ENCODE data around the gene CBFA2T2.
"Not testable (repeated sequence)": the region's sequence is repeated elsewhere in the genome, so short reads cannot be mapped to it uniquely, and the experiment has no call there.

CBFA2T2 gene

DNA sequence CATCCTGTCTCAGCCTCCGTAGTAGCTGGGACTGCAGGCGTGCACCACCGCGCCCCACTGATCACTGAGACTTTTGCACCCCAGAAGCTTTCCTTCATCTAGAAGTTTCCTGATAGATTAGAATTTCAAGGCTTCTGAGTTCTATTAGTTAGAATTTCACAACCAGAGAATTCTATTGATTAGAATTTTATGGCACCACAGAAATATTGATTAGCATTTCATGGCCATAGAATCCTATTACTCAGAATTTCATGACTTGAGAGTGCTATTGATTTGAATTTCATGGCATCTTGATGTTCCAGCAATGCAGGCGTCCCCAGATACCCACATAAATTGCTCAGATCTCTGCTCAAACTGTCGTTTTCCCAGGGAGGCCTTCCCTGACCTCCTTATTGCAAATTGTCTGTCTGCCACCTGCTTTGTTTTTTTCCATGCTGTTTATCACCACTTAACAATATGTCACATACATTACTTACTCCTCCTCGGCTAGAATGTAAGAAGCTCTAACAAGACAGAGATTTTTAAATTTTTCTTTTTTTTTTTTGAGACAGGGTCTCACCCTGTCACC is 16.9 kb upstream of the CBFA2T2 start:
- no peak for DNase-seq

DNA sequence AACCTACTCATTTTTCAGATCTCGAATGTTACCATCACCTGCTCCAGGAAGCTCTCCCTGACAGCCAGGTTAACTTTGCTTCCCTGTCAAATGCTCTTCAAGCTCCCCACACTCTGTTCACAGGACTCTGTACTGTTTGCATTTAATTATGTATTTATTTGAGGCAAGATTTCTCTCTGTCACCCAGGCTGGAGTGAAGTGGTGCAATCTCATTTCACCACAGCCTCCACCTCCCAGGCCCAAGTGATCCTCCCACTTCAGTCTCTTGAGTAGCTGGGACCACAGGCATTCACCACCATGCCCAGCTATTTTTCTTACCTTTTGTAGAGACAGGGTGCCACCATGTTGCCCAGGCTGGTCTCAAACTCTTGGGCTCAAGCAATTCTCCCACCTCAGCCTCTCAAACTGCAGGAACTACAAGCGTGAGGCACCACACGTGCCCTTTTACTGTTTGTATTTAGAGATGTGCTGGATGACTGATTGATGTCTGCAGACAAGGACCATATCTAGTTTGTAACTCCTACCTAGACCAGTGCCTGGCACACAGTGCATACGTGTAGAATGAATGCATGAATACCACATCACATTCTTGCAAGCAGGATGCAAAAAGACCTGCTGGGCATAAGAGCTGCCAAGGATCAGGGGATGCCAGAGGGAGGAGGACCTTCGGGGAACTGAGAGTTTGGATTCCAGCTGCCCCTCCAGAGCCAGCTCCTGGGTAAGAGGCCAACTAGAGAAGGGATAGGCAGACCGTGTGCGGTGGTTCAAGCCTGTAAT is 15.6 kb upstream of the CBFA2T2 start:
- DNase-seq: no peak

DNA sequence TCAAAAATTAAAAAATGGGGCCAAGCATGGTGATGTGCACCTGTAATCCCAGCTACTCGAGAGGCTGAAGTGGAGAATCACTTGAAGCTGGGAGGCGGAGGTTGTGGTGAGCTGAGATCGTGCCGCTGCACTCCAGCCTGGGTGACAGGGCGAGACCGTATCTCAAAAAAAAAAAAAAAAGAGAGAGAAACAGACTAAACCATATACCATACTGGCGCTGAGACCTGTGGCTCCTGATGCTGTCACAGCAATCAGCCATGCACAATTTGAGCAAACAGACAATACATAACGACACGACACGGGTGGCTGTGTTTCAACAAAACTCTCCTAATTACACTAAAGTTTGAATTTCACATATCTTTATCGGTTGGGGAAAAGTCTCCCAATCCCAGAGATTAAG is 14.9 kb upstream of the CBFA2T2 start:
- DNase-seq: no peak

DNA sequence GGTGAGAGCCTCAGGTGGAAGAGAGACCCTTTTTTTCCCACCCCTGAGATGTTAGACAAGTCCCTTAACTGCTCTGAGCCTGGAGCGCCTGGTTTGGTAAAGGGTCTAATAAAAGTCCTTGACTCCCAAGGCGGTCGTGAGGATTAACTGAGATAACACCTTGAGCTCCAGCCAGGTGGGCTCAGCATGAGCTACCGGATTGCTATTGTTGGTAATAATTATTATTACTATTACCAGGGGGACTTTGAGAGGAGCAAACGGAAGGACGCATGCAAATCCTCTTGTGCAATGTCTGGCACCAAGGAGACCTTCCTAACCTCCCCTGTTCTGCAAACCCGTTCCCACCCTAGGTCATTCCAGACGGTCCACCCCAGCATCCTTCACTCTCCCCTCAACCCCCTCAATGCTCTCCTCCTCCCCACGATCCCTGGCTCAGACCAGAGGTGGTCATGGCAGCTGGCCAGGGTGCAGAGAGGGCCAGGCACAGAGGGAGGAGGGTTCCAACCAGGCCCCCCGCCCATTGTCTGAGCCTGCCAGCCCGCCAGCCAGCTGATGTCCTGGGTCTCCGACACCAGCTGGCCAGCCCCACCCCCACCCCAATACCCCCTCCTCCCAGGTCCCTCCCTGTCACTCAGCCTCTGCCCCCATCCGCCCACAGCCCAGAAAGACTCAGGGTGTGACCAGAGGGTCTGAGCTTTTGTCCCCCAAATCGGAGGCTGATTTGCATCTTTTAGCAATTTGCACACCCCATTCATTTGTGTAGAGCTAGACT is 14.3 kb upstream of the CBFA2T2 start:
- no peak for DNase-seq

DNA sequence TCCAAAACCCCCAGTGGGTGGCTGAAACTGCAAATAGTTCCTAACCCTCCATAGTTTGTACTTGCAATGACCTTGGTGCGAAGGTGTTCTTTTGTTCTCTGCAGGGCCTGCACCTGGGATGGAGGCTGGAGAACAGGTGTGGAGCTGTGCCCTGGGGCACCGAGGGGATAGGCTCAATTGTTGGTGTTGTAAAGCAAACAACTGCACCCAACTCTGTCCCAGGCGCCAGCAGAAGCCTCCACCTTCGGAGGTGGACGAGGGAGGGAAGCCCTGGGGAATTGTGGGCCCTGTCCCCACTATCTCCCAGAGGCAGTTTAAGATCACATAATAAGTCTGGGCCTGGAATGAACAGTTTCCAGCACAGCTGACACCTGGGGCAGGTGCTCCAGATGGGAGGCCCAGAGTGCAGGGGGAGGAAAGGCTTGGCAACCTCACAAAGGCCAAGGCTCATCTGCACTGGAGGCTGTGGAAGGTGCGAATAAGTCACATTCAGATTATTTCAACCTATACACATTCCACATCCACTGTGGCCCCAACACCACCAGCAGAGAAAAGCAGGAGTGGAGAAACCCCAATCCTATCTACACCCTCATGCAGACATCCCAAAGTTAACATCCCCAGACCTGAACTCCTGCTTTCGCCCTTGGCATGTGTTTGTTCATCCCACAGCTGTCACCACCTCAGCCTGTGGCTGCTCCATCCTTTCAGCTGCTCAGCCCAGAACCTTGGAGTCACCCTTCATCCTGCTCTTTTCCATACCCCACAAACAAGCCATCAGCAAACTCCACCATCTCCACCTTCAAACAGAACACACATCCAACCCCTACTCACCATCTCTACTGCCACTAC is 12.3 kb upstream of the CBFA2T2 start:
- DNase-seq: peak; percentile 66

DNA sequence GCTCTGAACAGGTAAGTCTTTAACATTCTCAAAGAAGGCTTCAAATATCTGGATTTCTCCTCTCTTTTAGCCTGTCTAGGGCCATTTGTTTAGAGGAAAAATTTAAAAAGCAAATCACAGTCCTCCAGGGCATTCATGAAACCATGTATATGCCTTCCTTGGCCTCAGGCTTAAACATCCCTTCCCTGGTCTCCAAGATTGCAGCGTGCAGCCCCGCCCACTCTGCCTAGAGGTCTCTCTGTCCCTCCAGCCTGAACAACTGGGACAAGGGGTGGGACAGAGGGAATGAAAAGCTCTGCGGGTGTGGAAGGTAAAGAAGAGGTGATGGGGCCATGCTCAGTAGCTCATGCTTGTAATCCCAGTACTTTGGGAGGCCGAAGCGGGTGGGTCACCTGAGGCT is 9.8 kb upstream of the CBFA2T2 start:
- DNase-seq: no peak

DNA sequence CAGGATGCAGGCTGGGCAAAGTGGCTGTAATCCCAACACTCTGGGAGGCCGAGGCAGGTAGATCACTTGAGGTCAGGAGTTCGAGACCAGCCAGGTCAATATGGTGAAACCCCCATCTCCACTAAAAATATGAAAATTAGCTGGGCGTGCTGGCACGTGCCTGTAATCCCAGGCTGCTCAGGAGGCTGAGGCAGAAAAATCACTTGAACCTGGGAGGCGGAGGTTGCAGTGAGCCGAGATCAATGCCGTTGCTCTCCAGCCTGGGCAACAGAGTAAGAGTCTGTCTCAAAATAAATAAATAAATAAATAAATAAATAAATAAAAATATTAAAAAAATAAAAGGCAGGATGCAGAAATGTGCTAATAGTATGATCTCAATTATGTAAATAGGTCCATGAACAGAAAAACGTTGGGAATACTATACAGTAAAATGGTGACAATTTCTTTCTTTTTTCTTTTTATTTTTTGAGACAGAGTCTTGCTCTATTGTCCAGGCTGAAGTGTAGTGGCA is 8.4 kb upstream of the CBFA2T2 start:
- DNase-seq: no peak

DNA sequence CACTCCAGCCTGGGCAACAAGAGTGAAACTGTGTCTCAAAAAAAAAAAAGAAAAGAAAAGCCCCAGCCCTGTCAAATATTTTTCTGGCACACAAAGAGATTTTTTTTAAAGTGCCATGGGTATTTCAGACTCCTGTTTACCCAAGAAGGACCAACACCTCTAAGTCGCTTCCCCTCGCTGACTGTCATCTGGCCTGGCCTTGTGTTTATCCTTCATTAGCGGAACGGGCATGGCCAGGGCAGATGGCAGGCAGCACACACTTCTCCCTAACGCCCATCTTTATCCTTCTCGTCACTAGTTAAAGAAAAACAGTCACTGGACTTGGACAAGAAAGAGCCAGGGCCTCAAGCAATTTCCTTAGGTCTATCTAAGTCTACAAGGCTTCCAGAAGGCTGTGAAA is 7.3 kb upstream of the CBFA2T2 start:
- DNase-seq: no peak

DNA sequence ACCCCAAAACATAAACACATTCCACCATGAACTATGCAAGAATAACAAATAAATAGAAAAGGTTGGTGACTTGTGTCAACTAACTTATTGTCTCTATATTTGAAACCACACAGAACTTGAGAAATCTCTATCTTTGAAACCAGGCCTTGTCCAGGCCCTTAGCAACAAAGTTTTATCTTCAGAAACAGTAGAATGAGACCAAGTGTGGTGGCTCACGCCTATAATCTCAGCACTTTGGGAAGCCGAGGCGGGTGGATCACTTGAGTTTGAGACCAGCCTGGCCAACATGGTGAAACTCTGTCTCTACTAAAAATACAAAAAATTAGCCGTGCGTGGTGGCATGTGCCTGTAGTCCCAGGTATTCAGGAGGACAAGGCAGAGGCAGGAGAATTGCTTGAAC is 6.7 kb upstream of the CBFA2T2 start:
- DNase-seq: not testable (repeated sequence)

DNA sequence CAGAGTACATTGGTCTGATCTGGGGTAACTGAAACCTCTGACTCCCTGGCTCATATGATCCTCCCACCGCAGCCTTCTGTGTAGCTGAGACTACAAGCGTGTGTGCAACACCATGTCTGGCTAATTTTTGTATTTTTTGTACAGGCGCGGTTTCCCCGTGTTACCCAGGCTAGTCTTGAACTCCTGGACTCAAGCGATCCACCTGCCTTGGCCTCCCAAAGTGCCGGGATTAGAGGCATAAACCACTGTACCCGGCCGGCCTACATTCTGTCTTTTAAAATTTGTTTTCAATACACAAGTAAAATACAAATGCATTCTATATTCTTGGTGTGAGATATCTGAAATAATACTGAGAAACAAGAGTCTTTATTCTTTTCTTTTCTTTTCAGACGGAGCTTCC is 1.7 kb upstream of the CBFA2T2 start:
- no peak for DNase-seq

DNA sequence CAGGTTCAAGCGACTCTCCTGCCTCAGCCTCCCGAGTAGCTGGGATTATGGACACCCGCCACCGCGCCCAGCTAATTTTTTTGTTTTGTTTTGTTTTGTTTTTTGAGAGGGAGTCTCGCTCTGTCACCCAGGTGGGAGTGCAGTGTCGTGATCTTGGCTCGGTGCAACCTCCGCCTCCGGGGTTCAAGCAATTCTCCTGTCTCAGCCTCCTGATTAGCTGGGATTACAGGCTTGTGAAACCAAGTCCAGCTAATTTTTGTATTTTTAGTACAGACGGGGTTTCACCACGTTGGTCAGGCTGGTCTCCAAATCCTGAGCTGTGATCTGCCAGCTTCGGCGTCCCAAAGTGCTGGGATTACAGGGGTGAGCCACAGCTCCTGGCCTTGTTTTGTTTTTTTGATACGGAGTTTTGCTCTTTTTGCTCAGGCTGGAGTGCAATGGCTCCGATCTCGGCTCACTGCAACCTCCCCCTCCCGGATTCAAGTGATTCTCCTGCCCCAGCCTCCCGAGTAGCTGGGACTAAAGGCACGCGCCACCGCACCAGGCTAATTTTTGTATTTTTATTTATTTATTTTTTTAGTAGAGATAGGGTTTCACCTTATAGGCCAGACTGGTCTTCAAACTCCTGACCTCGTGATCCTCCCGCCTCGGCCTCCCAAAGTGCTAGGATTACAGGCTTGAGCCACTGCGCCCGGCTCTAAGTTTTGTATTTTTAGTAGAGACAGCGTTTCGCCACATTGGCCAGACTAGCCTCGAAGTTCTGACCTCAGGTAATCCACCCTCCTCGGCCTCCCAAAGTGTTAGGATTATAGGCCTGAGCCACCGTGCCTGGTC is 1.0 kb upstream of the CBFA2T2 start:
- not testable (repeated sequence) for DNase-seq

DNA sequence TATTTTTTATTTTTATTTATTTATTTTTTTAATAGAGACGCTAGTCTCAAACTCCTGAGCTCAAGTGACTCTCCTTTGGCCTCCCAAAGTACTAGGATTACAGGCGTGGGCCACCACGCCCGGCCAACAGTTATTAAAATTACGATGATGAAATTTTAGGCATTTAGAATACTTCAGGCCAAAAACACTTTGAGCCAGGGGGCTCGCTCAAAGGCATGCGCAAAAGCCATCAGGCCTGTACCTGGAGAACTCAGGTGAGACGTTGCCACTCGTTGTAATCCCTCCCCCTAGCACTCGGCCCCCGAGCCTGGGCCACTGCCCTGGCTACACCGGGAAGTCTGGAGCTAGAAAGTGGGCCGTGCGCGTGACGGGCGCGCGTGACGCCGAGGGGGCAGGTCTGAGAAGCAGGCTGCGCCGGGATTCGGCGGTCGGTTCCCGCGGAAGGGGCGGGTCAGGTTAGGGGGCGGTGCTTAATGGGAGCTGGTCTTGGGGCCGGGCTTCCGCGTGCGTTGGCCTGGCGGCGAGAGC is 337 bp upstream of the CBFA2T2 start:
- peak; percentile 98 for DNase-seq

DNA sequence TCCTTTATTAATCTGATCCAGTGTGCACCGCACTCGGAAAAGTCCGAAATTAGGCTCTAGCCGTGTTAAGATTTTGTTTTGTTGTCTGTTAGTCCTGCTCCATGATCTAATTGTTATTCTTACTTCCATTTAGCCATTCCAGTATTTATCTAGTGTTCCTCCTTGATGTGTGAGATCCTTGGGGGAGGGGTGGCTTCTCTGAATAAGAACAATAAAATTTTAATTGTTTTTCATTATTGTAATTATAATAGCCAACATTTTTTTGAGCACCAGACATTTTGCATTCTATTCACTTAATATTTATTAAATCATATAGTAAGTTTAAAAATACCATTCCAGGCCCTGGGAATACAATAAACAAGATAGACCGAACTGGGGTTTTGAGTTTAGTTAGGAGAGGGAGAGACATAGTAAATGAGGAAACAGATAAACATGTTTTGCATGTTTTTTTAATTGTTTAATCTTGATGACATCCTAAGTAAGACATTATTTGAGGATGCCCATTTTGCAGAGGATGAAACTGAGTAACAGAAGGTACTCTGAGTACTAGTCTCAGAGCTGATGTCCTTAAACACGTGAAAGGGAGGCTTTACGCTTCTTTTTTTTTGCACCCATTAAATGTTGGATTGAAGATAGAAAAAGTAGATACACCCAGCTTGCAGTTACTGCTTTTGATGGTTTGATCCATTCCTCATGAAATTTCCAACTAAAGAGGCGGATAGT is 1.2 kb downstream of the CBFA2T2 start:
- DNase-seq: no peak

DNA sequence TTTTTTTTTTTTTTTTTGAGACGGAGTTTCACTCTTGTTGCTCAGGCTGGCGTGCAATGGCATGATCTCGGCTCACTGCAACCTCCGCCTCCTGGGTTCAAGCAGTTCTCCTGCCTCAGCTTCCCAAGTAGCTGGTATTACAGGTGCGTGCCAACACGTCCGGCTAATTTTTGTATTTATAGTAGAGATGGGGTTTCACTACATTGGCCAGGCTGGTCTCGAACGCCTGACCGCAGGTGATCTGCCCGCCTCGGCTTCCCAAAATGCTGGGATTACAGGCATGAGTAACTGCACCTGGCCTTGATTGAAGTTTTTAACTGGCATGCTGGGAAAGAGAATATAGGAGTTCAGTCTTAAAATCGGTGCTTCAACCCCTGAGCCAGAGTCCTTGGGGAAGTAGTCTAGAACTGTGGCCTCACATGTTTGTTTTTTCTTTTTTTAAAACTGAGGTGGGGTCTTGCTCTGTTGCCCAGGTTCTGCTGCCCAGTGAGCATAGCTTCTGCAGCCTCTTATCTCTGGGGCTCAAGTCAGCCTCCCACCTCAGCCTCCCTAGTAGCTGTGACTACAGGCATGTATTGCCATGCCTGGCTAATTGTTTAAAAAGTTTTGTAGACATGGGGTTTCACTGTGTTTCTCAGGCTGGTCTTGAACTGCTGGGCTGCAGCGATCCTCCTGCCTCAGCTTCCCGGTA is 3.3 kb downstream of the CBFA2T2 start:
- no peak for DNase-seq

DNA sequence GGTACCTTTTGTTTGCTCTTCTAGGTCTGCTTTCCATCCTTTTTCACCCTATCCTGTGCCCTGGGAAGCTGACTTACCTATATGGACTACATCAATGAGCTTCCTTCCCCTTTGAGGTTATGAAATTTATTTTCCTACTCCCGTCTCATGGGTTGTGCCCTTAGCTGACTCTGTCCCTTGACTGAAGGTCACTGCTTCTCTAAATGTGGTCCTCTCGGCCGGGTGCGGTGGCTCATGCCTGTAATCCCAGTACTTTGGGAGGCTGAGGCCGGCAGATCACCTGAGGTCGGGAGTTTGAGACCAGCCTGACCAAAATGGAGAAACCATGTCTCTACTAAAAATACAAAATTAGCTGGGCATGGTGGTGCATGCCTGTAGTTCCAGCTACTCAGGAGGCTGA is 6.9 kb downstream of the CBFA2T2 start:
- not testable (repeated sequence) for DNase-seq

DNA sequence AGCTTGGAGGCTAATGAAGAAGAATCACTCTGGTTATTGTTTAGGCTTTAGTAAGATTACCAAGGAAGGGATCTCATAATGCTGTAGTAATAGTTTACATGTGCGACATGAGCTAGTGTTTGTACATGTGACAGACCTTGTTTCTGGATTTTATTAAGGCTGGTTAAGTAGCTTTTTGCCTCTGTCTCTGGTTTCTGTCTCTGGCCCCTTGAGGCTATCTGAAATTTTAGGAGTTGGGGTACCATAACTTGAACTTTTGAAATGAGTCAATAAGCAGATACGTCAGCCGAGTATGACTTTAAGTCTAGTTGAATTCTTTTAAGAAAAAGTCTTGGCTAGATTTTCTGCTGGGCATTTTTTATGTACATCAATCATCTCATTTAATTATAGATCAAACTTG is 9.5 kb downstream of the CBFA2T2 start:
- no peak for DNase-seq

DNA sequence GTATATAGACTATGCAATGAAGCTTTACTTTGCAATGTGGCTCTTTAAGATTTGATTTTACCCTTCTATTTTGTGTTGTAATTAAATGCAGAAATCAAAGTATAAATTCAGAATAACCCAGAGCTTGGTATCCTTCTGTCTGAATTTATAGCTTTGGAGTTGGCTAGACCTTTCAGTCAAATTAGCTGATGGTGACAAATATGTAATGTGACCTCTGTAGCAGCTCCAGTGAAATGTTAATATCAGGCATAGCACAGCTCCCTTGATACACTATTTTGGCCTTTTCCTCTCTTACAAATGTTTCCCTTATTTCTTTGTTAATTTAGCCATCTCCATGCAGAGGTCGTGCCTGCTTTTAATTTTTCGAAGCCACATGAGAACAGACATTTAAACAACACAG is 11.1 kb downstream of the CBFA2T2 start:
- no peak for DNase-seq

DNA sequence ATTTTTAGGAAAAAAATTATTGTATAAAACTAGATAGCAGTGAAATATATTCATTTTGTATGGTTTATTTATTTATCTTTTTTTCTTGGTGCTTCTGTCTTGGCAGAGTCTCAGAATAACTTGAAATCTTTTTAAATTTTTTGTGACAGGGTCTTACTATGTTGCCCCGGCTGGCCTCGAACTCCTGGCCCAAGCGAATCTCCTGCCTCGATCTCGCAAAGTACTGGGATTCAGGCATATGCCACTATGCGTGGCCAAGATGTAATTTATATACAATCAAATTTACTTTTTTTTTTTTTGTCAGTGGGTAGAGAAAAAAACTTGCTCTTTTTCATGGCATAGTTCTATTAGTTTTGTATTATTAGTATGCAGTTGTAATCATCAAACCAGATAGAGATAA is 13.7 kb downstream of the CBFA2T2 start:
- DNase-seq: no peak

DNA sequence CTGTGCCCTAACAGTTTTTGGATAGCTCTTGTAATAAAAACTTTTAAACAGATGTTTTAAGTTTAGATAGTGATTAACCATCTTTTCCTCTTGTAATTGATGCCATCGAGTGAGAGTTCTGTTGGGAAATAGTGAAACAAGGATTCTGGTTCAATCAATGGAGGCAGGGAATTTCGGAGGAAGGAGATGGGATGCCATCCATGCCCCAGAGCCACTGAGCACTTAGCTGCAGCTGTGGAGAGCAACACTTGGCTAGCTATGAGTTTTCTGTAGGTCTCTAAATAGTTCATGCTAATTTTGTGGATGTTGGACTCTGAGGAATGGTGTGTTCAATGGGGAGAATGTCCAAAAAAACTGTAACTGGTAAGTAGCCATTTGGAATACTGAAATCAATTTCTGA is 16.7 kb downstream of the CBFA2T2 start:
- no peak for DNase-seq

DNA sequence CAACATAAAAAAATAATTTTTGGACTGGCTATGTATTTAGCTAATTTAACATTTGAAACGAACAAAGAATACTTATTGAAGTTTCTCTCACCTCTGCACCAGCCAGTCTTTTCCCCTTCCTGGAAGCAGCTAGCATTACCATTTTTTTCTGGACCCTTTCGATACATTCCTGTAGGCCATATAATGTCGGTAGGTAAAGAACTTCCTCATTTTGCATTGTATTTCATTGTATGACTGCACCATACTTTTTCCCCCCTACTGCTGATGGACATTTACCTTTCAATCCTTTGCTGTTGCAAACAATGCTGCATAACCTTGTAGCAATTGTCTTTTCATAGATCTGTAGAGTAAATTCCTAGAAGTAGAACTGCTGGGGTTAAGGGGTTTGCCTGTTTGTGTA is 17.6 kb downstream of the CBFA2T2 start:
- DNase-seq: no peak

Measured in RPMI8226 (cell line).